NAMALWA (cell line): Measurements from ENCODE around the gene PCIF1.

Source experiments
- DNase-seq: peaks from one replicate; pipeline ENCODE4 v3.0.0-alpha.2; 2015; ENCODE audit warnings: low spot score

PCIF1 gene

GRCh38 chr20:45904583-45905504 lies 29.6 kb upstream of the PCIF1 start:
- DNase-seq = no peak

- no peak for DNase-seq
These were observed 28.9 kb upstream of the PCIF1 start for GRCh38 chr20:45905505-45906079.

- DNase-seq = no peak
These were observed 27.1 kb upstream of the PCIF1 start for GRCh38 chr20:45907219-45907948.

- no peak for DNase-seq
These were observed 26.4 kb upstream of the PCIF1 start for GRCh38 chr20:45908084-45908483.

- no peak for DNase-seq
These were observed 25.1 kb upstream of the PCIF1 start for GRCh38 chr20:45909336-45909808.

- DNase-seq = no peak
These were observed 24.4 kb upstream of the PCIF1 start for GRCh38 chr20:45909817-45910669.

- peak; percentile 99 for DNase-seq
These were observed 23.6 kb upstream of the PCIF1 start for GRCh38 chr20:45910670-45911485.

- peak; percentile 28 for DNase-seq
These were observed 22.8 kb upstream of the PCIF1 start, which contains the start of gene PLTP for GRCh38 chr20:45911486-45912343. PLTP (minus strand) TSS chr20:45912155; CDS start chr20:45911452, 703 bp downstream.

- no peak for DNase-seq
These were observed 22.2 kb upstream of the PCIF1 start for GRCh38 chr20:45912344-45912682.

GRCh38 chr20:45913116-45913515 lies 21.4 kb upstream of the PCIF1 start:
- no peak for DNase-seq

- DNase-seq = no peak
These were observed 16.7 kb upstream of the PCIF1 start for GRCh38 chr20:45917790-45918141.

- DNase-seq = no peak
These were observed 16.2 kb upstream of the PCIF1 start for GRCh38 chr20:45918182-45918737.

- DNase-seq = no peak
These were observed 15.5 kb upstream of the PCIF1 start for GRCh38 chr20:45918779-45919537.

GRCh38 chr20:45919542-45920399 lies 14.7 kb upstream of the PCIF1 start:
- DNase-seq = no peak

- no peak for DNase-seq
These were observed 13.8 kb upstream of the PCIF1 start for GRCh38 chr20:45920462-45921336.

GRCh38 chr20:45921337-45922189 lies 12.9 kb upstream of the PCIF1 start:
- DNase-seq = no peak
